ENCODE data around the gene RAPGEFL1.

- TF ChIP-seq, protein P1, sequence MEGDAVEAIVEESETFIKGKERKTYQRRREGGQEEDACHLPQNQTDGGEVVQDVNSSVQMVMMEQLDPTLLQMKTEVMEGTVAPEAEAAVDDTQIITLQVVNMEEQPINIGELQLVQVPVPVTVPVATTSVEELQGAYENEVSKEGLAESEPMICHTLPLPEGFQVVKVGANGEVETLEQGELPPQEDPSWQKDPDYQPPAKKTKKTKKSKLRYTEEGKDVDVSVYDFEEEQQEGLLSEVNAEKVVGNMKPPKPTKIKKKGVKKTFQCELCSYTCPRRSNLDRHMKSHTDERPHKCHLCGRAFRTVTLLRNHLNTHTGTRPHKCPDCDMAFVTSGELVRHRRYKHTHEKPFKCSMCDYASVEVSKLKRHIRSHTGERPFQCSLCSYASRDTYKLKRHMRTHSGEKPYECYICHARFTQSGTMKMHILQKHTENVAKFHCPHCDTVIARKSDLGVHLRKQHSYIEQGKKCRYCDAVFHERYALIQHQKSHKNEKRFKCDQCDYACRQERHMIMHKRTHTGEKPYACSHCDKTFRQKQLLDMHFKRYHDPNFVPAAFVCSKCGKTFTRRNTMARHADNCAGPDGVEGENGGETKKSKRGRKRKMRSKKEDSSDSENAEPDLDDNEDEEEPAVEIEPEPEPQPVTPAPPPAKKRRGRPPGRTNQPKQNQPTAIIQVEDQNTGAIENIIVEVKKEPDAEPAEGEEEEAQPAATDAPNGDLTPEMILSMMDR (conservative IDR thresholded peaks at IDR 0.05; ENCODE audit: low read length) = no peak
- no peak for TF ChIP-seq EZH2phosphoT487 (IDR thresholded peaks at IDR 0.05; ENCODE audit: borderline replicate concordance)
Measured at GRCh38 chr17:40129498-40129897, 47.8 kb upstream of the RAPGEFL1 start.
